ENCODE data around the gene CCDC15.

Gene CCDC15

DNA sequence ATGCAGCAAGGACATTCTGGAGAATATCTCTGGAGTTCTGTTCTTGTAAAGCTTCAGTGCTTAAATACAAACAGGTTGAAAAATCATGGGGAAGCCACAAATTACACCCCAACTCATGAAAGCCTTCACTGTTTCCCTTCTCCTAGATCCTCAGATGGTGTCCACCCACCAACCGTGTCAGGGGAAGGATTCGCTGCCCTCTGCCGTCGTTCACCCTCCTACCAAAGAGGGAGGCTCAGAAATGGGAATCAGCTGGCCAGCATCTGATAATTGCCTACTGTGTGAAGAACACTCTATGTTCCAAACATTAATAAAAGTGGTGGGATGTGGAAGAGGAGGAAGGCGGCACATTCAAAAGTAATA lies 10.8 kb upstream of the CCDC15 start:
- TF ChIP-seq, protein P1, sequence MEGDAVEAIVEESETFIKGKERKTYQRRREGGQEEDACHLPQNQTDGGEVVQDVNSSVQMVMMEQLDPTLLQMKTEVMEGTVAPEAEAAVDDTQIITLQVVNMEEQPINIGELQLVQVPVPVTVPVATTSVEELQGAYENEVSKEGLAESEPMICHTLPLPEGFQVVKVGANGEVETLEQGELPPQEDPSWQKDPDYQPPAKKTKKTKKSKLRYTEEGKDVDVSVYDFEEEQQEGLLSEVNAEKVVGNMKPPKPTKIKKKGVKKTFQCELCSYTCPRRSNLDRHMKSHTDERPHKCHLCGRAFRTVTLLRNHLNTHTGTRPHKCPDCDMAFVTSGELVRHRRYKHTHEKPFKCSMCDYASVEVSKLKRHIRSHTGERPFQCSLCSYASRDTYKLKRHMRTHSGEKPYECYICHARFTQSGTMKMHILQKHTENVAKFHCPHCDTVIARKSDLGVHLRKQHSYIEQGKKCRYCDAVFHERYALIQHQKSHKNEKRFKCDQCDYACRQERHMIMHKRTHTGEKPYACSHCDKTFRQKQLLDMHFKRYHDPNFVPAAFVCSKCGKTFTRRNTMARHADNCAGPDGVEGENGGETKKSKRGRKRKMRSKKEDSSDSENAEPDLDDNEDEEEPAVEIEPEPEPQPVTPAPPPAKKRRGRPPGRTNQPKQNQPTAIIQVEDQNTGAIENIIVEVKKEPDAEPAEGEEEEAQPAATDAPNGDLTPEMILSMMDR (IDR thresholded peaks at IDR 0.05; ENCODE audit: low read depth, low read length): no peak; the same call in 1 of the 2 replicates
- DNase-seq (ENCODE audit: extremely low read depth, low read depth): no peak

DNA sequence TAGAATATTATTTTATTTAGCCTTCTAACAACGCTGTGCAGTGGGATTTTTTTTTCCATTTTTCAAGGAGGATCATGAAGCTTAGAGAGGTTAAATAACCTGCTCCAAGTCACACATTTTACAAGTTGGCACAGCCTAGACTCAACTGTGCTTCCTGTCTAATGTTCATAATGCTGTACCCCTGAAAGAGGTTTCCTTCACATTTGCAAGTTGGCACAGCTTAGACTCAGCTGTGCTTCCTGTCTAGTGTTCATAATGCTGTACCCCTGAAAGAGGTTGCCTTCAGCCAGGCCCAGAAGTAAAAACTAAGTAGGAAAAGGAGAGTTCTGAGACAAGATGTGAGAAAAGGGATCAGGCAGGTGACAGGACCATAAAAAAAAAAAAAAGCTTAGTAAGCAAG lies 10.3 kb upstream of the CCDC15 start:
- no peak for DNase-seq (ENCODE audit: extremely low read depth, low read depth)
- TF ChIP-seq, protein P1 (IDR thresholded peaks at IDR 0.05; ENCODE audit: low read depth, low read length): no peak

DNA sequence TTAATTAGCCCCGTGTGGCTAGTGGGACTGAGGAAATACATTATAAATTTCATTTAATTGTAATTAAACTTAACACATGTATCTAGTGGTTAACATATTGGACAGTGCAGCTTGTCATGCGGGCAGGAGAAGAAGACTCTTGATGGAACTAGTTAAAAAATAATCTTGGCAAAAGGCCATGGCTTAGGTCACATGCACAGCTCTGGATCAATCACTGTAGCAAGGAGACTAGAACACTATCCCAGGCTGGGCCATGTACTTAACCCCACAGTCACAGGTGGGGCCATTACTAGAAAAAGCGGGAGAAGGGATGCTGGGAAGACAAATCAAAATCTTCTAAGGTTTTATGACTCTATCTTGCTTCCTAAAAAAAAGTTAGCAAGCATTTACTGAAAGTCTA lies 9.4 kb upstream of the CCDC15 start:
- no peak for DNase-seq (ENCODE audit: extremely low read depth, low read depth)
- TF ChIP-seq, protein P1 (IDR thresholded peaks at IDR 0.05; ENCODE audit: low read depth, low read length): no peak

DNA sequence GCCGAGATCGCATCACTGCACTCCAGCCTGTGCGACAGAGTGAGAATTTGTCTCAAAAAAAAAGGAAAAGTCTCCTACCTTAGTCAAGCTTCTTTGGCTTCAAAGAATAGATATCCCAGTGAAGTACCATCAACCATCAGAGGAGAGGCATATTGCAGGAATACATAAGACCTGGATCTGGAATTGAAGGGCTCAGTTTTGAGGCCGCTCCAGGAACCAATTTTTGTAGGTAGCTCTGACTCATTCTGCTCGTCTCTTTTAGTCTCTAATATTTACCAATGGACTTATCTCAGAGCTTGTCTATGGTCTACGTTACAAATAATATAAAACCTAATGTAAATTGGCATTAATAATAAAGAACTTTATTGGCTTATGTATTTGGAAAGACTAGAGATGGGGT lies 8.2 kb upstream of the CCDC15 start:
- no peak for DNase-seq (ENCODE audit: extremely low read depth, low read depth)
- TF ChIP-seq, protein P1 (IDR thresholded peaks at IDR 0.05; ENCODE audit: low read depth, low read length): no peak

DNA sequence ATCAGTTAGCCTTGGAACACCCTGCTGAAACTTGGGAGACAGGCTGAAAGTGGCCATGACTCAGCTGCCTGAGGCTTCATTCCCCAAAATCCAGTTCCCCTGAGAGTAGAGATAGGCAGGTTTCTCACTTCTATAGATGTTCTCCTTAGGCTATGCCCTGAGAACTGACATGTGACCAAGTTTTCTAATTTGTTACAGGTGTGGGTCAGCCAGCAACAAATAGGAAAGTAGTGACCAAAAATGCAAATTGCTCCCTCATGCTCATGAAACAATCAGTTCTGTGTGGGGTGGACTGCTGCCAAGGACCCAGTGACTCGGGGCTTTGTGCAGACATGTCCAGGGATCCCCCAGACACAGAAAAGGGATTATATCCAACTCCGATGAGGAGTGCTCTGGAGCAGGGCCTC lies 7.3 kb upstream of the CCDC15 start:
- TF ChIP-seq, protein P1 (IDR thresholded peaks at IDR 0.05; ENCODE audit: low read depth, low read length): no peak
- DNase-seq (ENCODE audit: extremely low read depth, low read depth): peak; percentile 47

DNA sequence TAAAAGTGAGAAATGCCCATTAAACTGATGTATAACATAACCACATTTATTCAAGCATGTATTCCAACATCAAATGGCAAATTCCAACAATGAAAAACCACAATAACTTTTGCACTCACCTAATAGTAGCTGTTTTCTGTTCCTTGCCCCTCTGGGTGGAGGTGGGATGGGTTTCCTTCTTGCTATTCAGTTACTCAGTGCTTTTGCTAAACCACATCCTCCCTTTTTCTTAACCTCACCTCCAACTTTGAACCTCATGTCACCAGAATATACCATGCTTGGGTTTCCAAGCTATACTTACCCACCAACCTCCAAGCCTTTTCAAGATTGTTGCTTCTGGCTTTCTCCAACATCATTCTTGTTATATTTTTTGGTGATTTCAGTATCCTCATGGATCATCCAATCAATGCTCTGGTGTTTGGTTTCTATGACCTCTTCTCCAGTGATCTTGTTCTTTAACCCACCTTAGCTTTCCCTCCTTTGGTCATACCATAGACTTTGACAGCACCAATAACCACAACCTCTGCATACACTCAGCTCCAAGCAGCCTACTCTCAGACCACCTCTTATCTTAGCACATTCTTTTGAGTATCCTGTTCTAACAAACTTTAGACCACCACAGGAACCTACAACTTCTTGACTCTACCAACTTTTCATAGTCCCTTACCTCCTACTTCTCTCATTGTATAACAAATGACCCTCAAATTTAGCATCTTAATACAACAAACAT lies 3.2 kb upstream of the CCDC15 start:
- TF ChIP-seq, protein P1 (IDR thresholded peaks at IDR 0.05; ENCODE audit: low read depth, low read length): no peak
- DNase-seq (ENCODE audit: extremely low read depth, low read depth): no peak

DNA sequence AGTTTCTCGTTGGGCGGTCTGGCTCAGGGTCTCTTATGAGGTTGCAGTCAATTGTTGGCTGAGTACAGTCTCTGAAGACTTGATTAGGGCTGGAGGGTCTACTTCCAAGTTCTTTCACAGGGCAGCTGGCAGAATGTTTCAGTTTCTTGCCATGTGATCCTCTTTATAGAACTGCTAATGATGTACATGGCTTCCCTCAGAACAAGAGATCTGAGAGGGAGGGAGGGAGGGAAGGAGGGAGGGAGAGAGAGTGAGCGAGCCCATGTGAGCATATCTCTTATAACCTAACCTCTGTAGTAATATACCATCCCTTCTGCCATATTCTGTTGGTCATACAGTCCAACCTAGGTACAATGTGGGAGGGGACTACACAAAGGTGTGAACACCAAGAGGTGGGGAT lies 2.7 kb upstream of the CCDC15 start:
- TF ChIP-seq, protein P1 (IDR thresholded peaks at IDR 0.05; ENCODE audit: low read depth, low read length): no peak
- DNase-seq (ENCODE audit: extremely low read depth, low read depth): no peak
